MCF 10A (cell line): ENCODE measurements around the gene TIA1. TPM values are rescaled to one million over a fixed set of nuclear protein-coding genes. Genes with fewer than 3 reads are reported as not detected.
A peak's percentile ranks its signal among the peaks of the same experiment; 100 is the strongest.
"Not testable (repeated sequence)": the region's sequence is repeated elsewhere in the genome, so short reads cannot be mapped to it uniquely, and the experiment has no call there.

Source experiments
- BruUV-seq: library from RNA; stranded (reverse); fragments of 400-500 nt; replicated peaks from 2 replicates; lab custom pipeline; 2021; lab: Mats Ljungman, UMichigan
- CTCF ChIA-PET: fragments of 300-600 bp; sonication (Branson Sonifier 250); formaldehyde crosslinking; extraction: SDS; loops from one replicate; lab custom pipeline; 2021; ENCODE audit warnings: antibody characterized with exemption, inconsistent platforms; lab: Yijun Ruan, JAX
- POLR2A ChIA-PET: fragments of 300-600, 350-650 bp; sonication (Branson Sonifier 250); formaldehyde crosslinking; extraction: SDS; loops from one replicate; lab custom pipeline; 2020; ENCODE audit warnings: antibody characterized with exemption, inconsistent platforms; lab: Yijun Ruan, JAX
- DNase-seq: peaks from one replicate; pipeline ENCODE4 v3.0.0-alpha.2; 2018; ENCODE audit not compliant: unreplicated experiment
- H3K27ac Mint-ChIP-seq: one replicate; pipeline ENCODE4 v1.8.0; 2022; ENCODE audit warnings: mild to moderate bottlenecking, low read depth, mixed read lengths; ENCODE audit not compliant: unreplicated experiment
- H3K27me3 Mint-ChIP-seq: one replicate; pipeline ENCODE4 v1.8.0; 2022; ENCODE audit warnings: mixed read lengths; ENCODE audit not compliant: insufficient read depth, unreplicated experiment
- H3K36me3 Mint-ChIP-seq: one replicate; pipeline ENCODE4 v1.8.0; 2022; ENCODE audit warnings: mild to moderate bottlenecking, moderate library complexity, mixed read lengths; ENCODE audit not compliant: insufficient read depth, unreplicated experiment
- H3K4me1 Mint-ChIP-seq: one replicate; pipeline ENCODE4 v1.8.0; 2022; ENCODE audit warnings: mixed read lengths; ENCODE audit not compliant: insufficient read depth, unreplicated experiment
- H3K4me3 Mint-ChIP-seq: one replicate; pipeline ENCODE4 v1.8.0; 2022; ENCODE audit warnings: mild to moderate bottlenecking, moderate library complexity, mixed read lengths; ENCODE audit not compliant: unreplicated experiment
- H3K9me3 Mint-ChIP-seq: one replicate; pipeline ENCODE4 v1.8.0; 2022; ENCODE audit warnings: mixed read lengths; ENCODE audit not compliant: unreplicated experiment
- intact Hi-C: fragments of 100-400 bp; cut with micrococcal nuclease; formaldehyde crosslinking; loops from 2 replicates; pipeline ENCODE4 v1.14.1; 2022
- total RNA-seq: library from RNA; stranded (reverse); gene quantifications from 2 replicates; pipeline ENCODE4 v1.2.3, GENCODE V29; 2022
- TF ChIP-seq, protein P1 (sequence below): fragments of 200-600 bp; IDR thresholded peaks from one replicate; pipeline ENCODE4 v1.8.0; 2022; ENCODE audit warnings: antibody characterized with exemption, mild to moderate bottlenecking; ENCODE audit not compliant: unreplicated experiment

Gene TIA1
- total RNA-seq, 1 experiment from 2014 or later, result 75.7 TPM

DNA sequence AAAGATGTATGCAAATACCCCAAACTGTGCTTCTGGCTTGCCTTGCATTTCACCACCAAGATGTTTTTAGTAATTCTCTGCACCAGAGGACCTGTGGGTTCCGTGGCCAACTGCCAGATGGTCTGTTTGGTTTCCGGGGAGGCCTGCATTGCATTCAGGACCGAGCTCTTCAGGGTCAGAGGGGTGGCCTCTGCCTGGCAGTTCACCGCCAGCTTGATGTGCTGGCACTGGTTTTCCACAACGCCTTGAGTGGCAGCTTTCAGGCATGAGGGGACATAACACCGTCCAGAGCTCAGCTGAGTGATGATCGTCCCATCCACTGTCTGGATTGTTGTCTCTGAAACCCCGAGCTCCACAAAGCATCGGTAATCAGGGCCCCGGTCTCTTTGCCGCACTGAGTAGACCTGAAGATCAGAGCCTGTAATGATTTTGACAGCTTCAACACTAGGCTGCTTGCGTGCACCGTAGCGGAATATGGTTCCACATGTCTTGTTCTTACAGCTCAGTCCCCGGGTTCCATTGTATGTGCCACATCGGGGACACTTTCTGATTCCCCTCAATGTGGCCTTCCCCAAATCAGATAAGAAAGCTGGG is 67.0 kb downstream of the TIA1 start:
- H3K36me3 Mint-ChIP-seq, result peaks cover 55% of the 10 kb centered on the region
- no peaks in the 10 kb centered on the region for H3K9me3 Mint-ChIP-seq
- H3K27me3 Mint-ChIP-seq, result no peaks in the 10 kb centered on the region
- DNase-seq, result no peak
- no peak overlapping the region for H3K27ac Mint-ChIP-seq
- ChIA-PET POLR2A (interaction anchor here (0.7 to 1.0 kb wide), 3 partner anchors 15 to 266 kb away, joined by 3 to 4 read pairs (median 3); partner anchors contain the start of genes MXD1 and TIA1), CTCF (interaction anchor here (0.6 to 1.1 kb wide), 2 partner anchors 10 to 849 kb away, joined by 3 to 4 read pairs; partner anchors contain the start of gene C2orf42)
- H3K4me1 Mint-ChIP-seq, result no peaks in the 10 kb centered on the region
- no peak overlapping the region for H3K4me3 Mint-ChIP-seq
- TF ChIP-seq, protein P1, sequence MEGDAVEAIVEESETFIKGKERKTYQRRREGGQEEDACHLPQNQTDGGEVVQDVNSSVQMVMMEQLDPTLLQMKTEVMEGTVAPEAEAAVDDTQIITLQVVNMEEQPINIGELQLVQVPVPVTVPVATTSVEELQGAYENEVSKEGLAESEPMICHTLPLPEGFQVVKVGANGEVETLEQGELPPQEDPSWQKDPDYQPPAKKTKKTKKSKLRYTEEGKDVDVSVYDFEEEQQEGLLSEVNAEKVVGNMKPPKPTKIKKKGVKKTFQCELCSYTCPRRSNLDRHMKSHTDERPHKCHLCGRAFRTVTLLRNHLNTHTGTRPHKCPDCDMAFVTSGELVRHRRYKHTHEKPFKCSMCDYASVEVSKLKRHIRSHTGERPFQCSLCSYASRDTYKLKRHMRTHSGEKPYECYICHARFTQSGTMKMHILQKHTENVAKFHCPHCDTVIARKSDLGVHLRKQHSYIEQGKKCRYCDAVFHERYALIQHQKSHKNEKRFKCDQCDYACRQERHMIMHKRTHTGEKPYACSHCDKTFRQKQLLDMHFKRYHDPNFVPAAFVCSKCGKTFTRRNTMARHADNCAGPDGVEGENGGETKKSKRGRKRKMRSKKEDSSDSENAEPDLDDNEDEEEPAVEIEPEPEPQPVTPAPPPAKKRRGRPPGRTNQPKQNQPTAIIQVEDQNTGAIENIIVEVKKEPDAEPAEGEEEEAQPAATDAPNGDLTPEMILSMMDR, result no peak
- BruUV-seq, result no TSS peak
- intact Hi-C loops, result no loop called here

DNA sequence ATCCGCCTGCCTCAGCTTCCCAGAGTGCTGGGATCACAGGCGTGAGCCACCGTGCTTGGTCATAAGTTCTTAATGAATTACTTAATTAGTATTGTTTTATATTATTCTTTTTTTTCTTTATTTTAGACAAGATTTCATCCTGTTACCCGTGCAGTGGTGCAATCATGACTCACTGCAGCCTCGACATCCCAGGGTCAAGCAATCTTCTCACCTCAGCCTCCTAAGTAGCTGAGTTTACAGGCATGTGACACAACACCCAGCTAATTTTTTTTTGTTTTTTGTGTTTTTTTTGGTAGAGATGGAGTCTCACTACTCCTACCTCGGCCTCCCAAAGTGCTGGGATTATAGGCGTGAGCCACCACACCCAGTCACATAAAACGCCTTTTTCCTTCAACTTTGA is 74.9 kb downstream of the TIA1 start:
- ChIA-PET CTCF (no interaction called here), POLR2A (interaction anchor here (1.2 to 1.5 kb wide), 2 partner anchors 17 to 279 kb away, joined by 3 to 6 read pairs; partner anchors contain the start of gene C2orf42)
- intact Hi-C loops, result no loop called here
- no peaks in the 10 kb centered on the region for H3K27me3 Mint-ChIP-seq
- peak; percentile 34 for DNase-seq
- no peaks in the 10 kb centered on the region for H3K4me1 Mint-ChIP-seq
- BruUV-seq, result no TSS peak
- peaks cover 84% of the 10 kb centered on the region for H3K36me3 Mint-ChIP-seq
- H3K4me3 Mint-ChIP-seq, result no peak overlapping the region
- TF ChIP-seq, protein P1, result no peak
- no peaks in the 10 kb centered on the region for H3K9me3 Mint-ChIP-seq
- H3K27ac Mint-ChIP-seq, result no peak overlapping the region

DNA sequence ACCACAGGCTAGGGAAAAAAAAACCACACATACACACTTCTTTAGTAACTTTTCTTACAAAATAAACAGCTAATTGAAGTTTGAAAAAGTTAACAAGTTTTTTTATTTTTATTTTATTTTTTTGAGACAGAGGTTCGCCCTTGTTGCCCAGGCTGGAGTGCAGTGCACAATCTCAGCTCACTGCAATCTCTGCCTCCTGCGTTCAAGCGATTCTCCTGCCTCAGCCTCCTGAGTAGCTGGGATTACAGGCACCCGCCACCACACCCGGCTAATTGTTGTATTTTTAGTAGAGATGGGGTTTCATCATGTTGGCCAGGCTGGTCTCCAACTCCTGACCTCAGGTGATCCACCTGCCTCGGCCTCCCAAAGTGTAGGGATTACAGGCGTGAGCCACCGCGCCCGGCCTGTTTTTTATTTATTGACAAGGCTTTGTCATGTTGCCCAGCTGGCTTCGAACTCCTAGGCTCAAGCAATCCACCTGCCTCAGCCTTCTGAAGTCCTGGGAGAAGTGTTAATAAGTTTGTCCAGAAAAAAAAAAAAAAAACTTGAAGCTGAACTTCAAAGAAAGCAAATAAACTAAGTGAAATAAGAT is 78.7 kb downstream of the TIA1 start:
- peaks cover 93% of the 10 kb centered on the region for H3K36me3 Mint-ChIP-seq
- H3K9me3 Mint-ChIP-seq, H3K4me3 Mint-ChIP-seq, intact Hi-C loops, CTCF ChIA-PET, POLR2A ChIA-PET, DNase-seq, H3K27ac Mint-ChIP-seq, H3K4me1 Mint-ChIP-seq, BruUV-seq, H3K27me3 Mint-ChIP-seq: not testable (repeated sequence)

DNA sequence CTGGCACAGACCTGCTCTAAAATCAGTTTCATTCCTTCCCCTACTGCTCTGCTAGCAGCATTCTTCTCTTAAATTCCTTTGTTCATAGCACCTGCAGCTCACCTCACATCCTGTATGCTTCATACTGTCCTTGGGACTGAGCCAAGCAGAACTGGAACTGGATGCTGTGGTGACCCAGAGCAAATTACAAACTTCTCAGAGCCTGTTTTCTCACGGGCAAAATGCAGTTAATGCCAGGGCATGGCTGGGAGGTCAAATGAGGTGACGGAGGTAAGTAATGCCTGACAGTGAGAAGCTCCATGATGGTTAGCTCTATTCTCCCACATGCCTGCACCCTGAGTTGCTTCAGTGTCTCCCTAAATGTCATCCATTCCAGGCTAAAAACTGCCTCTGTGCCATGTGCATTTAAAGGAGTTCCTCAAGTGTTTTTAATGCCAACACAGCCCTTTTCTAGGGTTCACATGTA is 87.3 kb downstream of the TIA1 start:
- ChIA-PET POLR2A (interaction anchor here (0.6 to 2.8 kb wide), 5 partner anchors 12 to 74 kb away, joined by 3 to 12 read pairs (median 3); partner anchors contain the start of gene PCBP1), CTCF (no interaction called here)
- Mint-ChIP-seq H3K9me3 (no peaks in the 10 kb centered on the region), H3K27ac (no peak overlapping the region), H3K4me3 (no peak overlapping the region), H3K4me1 (no peaks in the 10 kb centered on the region), H3K36me3 (peaks cover 72% of the 10 kb centered on the region), H3K27me3 (no peaks in the 10 kb centered on the region)
- no TSS peak for BruUV-seq
- intact Hi-C loops, result no loop called here
- peak; percentile 49 for DNase-seq
- TF ChIP-seq, protein P1, result no peak
